OCI-LY7 (cell line): Measurements from ENCODE around the gene KRT35. TPM values are rescaled to one million over a fixed set of nuclear protein-coding genes. Genes with fewer than 3 reads are reported as not detected.

Experiments used
- BruUV-seq: library from RNA; stranded (reverse); fragments of 400-500 nt; replicated peaks from 2 replicates; lab custom pipeline; 2021; lab: Mats Ljungman, UMichigan
- CTCF ChIA-PET: fragments of 300-600 bp; sonication (Branson Sonifier 250); formaldehyde crosslinking; loops from one replicate; lab custom pipeline; 2022; ENCODE audit warnings: antibody characterized with exemption; ENCODE audit not compliant: unreplicated experiment; lab: Charles Lee
- POLR2A ChIA-PET: fragments of 300-600 bp; sonication (Branson Sonifier 250); formaldehyde crosslinking; loops from one replicate; lab custom pipeline; 2022; ENCODE audit warnings: antibody characterized with exemption; lab: Charles Lee
- DNase-seq: peaks from one replicate; pipeline ENCODE4 v3.0.0-alpha.2; 2015; ENCODE audit warnings: low spot score
- H2AFZ ChIP-seq: fragments of 200-600 bp; sonication (generic), shearing (Covaris generic); 2 replicates; pipeline ENCODE4 v1.6.1; 2014; ENCODE audit warnings: mild to moderate bottlenecking, antibody characterized with exemption, low read length, moderate library complexity
- H3K27ac ChIP-seq: fragments of 200-600 bp; sonication (generic); 2 replicates; pipeline ENCODE4 v1.5.1; 2014; ENCODE audit warnings: mixed run types, low read depth, mild to moderate bottlenecking, moderate library complexity, low read length, inconsistent platforms; ENCODE audit not compliant: poor library complexity, severe bottlenecking
- H3K36me3 ChIP-seq: fragments of 200-600 bp; sonication (generic); 2 replicates; pipeline ENCODE4 v1.6.1; 2014; ENCODE audit warnings: mild to moderate bottlenecking, antibody characterized with exemption, low read length, moderate library complexity, mixed read lengths; ENCODE audit not compliant: insufficient read depth
- H3K4me1 ChIP-seq: fragments of 200-600 bp; sonication (generic); 2 replicates; pipeline ENCODE4 v1.5.1; 2014; ENCODE audit warnings: mild to moderate bottlenecking, low read length; ENCODE audit not compliant: insufficient read depth, poor library complexity, severe bottlenecking
- H3K4me2 ChIP-seq: fragments of 200-600 bp; sonication (generic); 2 replicates; pipeline ENCODE4 v1.6.1; 2014; ENCODE audit warnings: mild to moderate bottlenecking, low read length
- H3K4me3 ChIP-seq: fragments of 200-600 bp; sonication (generic); 2 replicates; pipeline ENCODE4 v1.5.1; 2014; ENCODE audit warnings: mild to moderate bottlenecking, low read depth, low read length; ENCODE audit not compliant: poor library complexity, severe bottlenecking
- H3K79me2 ChIP-seq: fragments of 200-600 bp; sonication (generic); 2 replicates; pipeline ENCODE4 v1.6.1; 2016; ENCODE audit warnings: low read depth, mild to moderate bottlenecking, low read length, moderate library complexity, mixed read lengths; ENCODE audit not compliant: insufficient read depth
- H3K9me2 ChIP-seq: fragments of 200-600 bp; sonication (generic); 2 replicates; pipeline ENCODE4 v1.6.1; 2016; ENCODE audit warnings: mild to moderate bottlenecking, low read length, mixed read lengths; ENCODE audit not compliant: insufficient read depth
- H3K9me3 ChIP-seq: fragments of 200-600 bp; sonication (generic); 2 replicates; pipeline ENCODE4 v1.6.1; 2014; ENCODE audit warnings: mild to moderate bottlenecking, mixed run types, low read length, mixed read lengths
- H4K20me1 ChIP-seq: fragments of 200-600 bp; sonication (generic); 2 replicates; pipeline ENCODE4 v1.6.1; 2014; ENCODE audit warnings: mild to moderate bottlenecking, antibody characterized with exemption, low read length, moderate library complexity, mixed read lengths; ENCODE audit not compliant: insufficient read depth
- CTCF ChIP-seq: fragments of 200-600 bp; sonication (generic); conservative IDR thresholded peaks from 2 replicates; pipeline ENCODE4 v1.5.1; 2014; ENCODE audit warnings: mild to moderate bottlenecking, antibody characterized with exemption, low read length, moderate library complexity, mixed read lengths
- EZH2phosphoT487 ChIP-seq: fragments of 200-600 bp; sonication (generic); IDR thresholded peaks from 2 replicates; pipeline ENCODE4 v1.6.1; 2018; ENCODE audit warnings: low read depth, borderline replicate concordance, mild to moderate bottlenecking, mixed run types, antibody characterized with exemption, low read length, moderate library complexity, mixed read lengths
- intact Hi-C: fragments of 100-400 bp; cut with micrococcal nuclease; formaldehyde crosslinking; loops from one replicate; pipeline ENCODE4 v1.10.0; 2022; ENCODE audit not compliant: unreplicated experiment
- total RNA-seq, 2 experiments: library from RNA; depleted of rRNA in 1 of 2; stranded (reverse); fragments of >200 nt in 1 of 2; shearing (Covaris generic) in 1 of 2; gene quantifications; 2 replicates each; pipeline ENCODE4 v1.2.3, GENCODE V29; 2014 to 2022

The KRT35 gene
- total RNA-seq, 2 experiments from 2014 or later = not detected

DNA sequence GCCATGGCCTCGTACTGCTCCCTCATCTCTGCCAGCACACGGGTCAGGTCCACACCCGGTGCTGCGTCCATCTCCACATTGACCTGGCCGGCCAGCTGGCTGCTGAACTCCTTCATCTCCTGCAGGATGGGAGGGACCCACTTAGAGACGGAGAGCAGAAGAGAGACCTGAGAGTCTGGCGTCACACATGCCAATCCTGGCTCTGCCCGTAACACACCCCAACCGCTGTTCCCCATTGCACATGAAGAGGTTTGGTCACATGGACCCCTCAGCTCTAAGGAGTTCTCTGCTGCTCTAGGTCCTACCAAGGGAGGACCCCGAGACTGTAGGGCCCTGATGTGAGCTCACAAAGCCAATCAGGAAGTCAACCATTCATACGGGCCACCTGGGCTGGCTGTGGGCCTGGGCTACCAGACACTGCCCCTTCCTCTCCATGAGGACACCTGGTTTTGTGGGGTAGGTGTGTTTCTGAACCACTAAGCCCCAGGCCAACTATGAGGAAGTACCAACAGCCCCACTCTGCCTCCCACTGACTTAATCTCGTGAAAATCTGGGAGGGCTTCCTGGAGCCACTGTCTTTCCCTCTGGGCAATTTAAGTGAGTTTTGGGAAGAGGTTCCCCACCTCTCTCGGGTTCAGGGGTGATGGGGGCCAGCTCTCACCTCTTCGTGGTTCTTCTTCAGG is 35.3 kb upstream of the KRT35 start:
- Histone ChIP-seq H2AFZ (no peak overlapping the region), H3K79me2 (no peaks in the 10 kb centered on the region), H3K4me2 (no peak overlapping the region), H3K9me3 (no peaks in the 10 kb centered on the region), H3K36me3 (no peaks in the 10 kb centered on the region), H3K4me1 (no peaks in the 10 kb centered on the region), H4K20me1 (no peaks in the 10 kb centered on the region), H3K4me3 (no peak overlapping the region), H3K27ac (no peak overlapping the region), H3K9me2 (no peaks in the 10 kb centered on the region)
- TF ChIP-seq EZH2phosphoT487 = no peak
- TF ChIP-seq CTCF = no peak
- ChIA-PET CTCF (no interaction called here), POLR2A (no interaction called here)
- DNase-seq = no peak
- no TSS peak for BruUV-seq
- intact Hi-C loops = no loop called here

GRCh38 chr17:41513168-41513547 is 32.2 kb upstream of the KRT35 start:
- ChIA-PET POLR2A (no interaction called here), CTCF (no interaction called here)
- Histone ChIP-seq H3K79me2 (no peaks in the 10 kb centered on the region), H3K9me2 (no peaks in the 10 kb centered on the region), H3K4me3 (no peak overlapping the region), H3K4me2 (no peak overlapping the region), H3K4me1 (no peaks in the 10 kb centered on the region), H4K20me1 (no peaks in the 10 kb centered on the region), H3K9me3 (no peaks in the 10 kb centered on the region), H3K36me3 (no peaks in the 10 kb centered on the region), H2AFZ (no peak overlapping the region), H3K27ac (no peak overlapping the region)
- no TSS peak for BruUV-seq
- no peak for DNase-seq
- TF ChIP-seq EZH2phosphoT487 (no peak), CTCF (no peak)
- intact Hi-C loops = no loop called here

GRCh38 chr17:41512546-41513167 is 31.7 kb upstream of the KRT35 start:
- H3K27ac ChIP-seq = no peak overlapping the region
- H3K4me2 ChIP-seq = no peak overlapping the region
- H3K79me2 ChIP-seq = no peaks in the 10 kb centered on the region
- TF ChIP-seq EZH2phosphoT487 (no peak), CTCF (no peak)
- ChIA-PET CTCF (no interaction called here), POLR2A (no interaction called here)
- H3K4me1 ChIP-seq = no peaks in the 10 kb centered on the region
- no peak overlapping the region for H3K4me3 ChIP-seq
- DNase-seq = no peak
- no peaks in the 10 kb centered on the region for H3K36me3 ChIP-seq
- no peaks in the 10 kb centered on the region for H3K9me2 ChIP-seq
- H3K9me3 ChIP-seq = no peaks in the 10 kb centered on the region
- H4K20me1 ChIP-seq = no peaks in the 10 kb centered on the region
- intact Hi-C loops = no loop called here
- H2AFZ ChIP-seq = no peak overlapping the region
- no TSS peak for BruUV-seq
